ENCODE data around the gene NCOR2.
A peak's percentile ranks its signal among the peaks of the same experiment; 100 is the strongest.

The NCOR2 gene

DNA sequence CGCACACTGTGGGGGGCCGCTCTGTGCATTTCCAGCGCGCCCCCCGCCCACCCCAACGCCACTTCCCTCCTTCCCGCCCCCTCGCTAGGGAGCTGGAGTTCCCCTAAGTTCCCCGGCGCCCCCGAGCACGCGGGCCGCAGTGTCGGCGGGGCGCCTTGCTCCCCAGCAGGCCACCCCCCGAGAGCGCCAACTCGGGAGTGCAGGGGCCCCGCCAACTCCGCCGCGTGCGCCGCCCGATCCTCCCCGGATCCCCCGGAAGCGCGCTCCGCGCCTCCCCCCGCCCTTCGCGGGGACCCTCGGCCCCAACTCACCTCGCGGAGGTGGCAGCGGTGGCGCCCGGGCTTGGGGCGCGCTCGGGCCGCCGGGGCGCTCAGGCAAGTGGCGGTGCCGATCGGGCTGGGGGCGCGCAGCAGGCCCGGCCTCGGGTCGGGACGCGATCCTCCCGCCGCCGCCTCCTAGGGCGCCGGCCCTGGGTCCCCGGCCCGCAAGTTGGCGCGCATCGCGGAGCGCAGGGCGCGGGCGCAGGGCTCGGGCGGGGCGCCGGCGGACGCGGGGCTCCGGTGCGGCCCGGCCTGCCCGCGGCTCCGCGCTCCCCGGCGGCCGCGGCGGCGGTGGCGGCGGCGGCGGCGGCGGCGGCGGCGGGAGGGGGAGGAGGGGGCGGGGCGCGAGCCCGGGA, at the start of gene NCOR2:
TSS of gene NCOR2 (minus strand) at position 616 of the 676 bp plus-strand sequence. CDS start 72,361 bp downstream, outside the sequence.
- peak; percentile 39 for DNase-seq

DNA sequence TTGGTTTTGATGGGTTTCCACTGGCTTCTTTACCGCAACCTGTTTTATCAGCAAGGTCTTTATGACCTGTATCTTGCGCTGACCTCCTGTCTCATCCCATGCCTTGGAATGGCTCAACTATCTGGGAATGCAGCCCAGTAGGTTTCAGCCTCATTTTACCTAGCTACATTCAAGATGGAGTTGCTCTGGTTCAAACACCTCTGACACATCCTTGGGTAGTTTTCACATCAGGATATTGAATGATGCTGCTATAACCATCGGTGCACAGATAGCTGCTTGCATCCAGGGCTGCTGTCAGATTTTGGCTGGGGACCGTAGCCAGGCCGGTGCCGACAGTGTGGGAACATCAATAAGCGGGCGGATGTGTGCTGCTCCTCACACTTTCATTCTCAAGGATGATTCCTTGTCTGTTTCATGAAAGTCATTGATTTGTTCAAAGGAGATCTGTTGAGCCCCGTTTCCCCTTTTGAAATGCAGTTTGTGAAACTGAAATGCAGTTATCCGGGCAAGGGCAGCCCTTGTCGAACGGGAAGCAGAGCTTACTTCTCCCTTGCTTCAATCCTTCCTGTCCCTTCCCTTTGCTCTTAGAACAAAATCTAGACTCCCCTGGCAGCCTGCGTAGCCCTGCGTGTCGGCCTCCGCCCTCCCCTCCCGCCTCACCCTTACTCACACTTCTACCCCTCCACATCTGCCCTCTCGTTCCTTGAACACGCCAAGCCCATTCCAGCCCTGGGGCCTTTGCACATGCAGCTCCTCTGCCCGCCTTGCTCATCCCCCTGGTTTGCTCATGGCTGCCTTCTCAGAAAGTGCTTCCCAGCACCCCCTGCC, 49.2 kb upstream of the NCOR2 start:
- DNase-seq = no peak

DNA sequence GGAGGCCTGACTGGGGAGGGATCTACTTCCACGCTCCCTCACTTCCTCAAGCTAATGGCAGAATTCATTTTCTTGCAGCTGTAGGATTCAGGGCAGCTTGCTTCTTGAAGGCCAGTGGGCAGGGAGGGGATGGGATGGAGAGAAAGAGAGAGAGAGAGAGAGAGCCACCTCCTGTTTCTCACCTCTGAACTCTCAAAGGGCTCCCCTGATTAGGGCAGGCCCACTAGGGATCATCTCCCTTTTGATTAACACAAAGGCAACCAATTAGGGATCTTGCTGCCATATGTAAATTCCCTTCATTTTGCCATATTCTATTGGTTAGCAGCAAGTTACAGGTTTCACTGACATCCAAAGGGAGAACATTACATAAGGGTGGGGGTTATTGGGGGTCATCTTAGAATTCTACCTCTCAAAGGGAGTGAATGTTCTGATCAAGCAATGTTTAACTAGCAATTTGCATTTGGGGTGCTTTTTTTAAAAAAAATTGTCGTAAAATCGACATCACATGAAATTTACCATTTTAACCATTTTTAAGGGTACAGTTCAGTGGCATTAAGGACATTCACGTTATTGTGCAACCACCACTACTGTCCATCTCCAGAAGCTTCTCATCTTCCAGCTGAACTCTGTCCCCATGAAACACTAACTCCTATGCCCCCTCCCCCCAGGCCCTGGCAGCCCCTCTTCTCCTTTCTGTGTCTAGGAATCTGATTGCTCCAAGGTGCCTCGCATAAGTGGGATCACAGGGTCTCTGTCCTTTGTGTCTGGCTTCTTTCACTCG, 47.3 kb upstream of the NCOR2 start:
- no peak for DNase-seq

DNA sequence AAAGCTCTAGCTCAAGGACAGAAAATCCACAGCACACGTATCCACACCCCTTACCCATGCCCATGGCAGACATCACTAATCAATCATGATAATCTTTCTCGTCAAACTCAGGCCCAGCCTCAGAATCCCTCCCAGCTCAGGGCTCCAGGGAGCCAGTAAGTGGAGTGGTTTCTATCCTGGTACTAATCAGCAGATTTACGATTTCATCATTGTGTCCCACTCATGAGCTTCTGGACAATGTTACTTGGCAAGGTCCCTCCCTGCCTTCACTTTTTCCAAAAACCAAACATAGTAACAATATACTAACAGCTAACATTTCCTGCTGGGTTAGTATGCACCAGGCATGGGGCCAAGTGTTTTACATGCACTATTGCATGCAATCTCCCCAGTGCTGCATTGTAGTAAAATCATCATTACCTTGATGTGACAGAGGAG, 45.8 kb upstream of the NCOR2 start:
- DNase-seq = no peak

DNA sequence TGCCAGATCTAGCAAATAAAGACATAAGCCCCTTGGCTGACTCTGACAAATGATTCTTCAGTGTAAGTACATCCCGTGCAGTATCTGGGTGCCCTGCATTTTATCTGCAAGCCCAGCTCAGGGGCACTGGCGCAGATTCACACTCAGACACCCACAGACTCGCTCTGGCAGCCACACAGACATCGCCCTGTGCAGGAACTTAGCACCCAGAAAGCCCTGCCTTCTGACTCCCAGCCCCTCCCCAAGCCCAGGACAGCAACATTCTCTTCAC, 44.9 kb upstream of the NCOR2 start:
- no peak for DNase-seq

DNA sequence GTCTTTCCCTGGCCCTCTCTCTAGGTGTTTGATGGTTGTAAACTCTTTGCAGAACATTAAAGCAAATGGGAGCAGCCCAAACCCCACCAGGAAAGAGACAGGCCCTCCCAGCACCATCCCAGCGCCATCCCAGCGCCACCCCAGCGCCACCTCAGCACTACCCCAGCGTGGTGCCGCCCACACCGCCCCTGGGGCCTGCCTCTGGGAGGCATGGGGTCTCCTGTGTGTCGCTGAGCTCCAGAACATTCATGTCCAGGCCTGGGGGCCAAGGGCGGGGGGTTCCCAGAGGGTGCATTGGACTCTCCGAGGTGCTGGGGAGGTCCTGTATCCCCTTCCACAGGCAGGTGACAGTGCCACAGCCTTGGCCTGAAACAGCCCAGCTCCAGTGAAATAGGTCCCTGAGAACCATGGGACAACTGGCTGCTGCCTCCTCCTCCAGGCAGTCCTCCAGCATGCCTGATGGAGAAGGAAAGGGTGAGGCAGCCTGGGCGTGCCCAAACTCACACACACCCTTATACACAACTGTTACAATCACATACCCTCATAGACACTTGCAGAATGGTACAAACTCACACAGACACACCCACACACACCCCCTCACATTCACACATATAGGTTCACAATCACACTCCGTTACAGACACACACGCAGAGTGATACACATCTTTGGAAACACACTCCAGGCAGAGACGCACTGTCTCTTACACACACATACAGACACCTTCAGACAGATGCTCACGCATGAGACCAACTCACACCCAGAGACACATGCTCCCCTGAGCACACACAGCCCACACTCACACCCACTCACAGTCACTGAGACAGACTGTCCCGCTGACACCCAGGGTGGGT, 44.4 kb upstream of the NCOR2 start:
- DNase-seq = no peak

- no peak for DNase-seq
Observed at GRCh38 chr12:124610629-124611558, 43.5 kb upstream of the NCOR2 start.

GRCh38 chr12:124610021-124610612, 42.7 kb upstream of the NCOR2 start:
- no peak for DNase-seq

DNA sequence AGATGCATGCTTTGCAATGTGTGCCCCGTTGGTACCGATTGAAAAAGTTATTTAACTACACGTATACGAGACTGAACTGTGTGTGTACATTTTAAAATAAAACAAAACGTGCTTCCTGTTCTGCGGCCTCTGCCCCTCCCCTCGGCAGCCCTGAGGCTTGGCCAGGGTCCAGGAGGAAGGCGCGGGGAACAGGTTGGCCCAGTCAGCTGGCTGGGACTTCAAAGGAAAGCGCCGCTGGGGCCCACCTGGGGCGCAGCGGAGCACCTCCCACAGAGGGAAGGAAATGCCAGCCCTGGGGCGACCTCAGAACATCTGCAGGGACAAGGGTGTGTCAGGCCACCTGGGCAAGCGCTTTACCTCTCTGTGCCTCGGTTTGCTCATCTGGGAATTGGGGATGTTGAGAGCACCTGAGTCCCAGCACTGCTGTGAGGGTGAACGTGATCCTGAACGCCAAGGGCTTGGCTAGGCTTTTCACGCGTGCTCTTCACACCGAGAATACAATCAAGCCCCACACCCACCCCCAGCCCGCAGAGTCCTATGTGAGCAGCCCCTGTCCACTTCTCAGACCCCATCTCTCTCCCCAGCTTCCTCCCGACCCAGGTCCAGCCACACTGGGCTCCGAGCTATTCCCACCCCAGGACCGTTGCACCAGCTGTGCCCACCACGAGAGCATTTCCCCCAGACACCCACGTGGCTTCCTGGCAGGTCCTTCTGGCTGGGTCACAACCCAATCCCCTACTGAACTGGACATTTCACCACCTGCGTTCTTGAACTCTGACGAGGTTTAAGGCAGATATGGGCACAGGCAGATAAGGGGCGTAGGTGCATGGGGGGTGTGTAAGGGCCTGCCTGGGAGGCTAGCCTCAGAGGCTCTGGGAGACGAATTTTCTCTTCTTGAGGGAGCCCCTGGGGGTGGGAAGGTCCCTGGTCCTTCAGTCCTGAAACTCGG, 41.9 kb upstream of the NCOR2 start:
- peak; percentile 71 for DNase-seq

DNA sequence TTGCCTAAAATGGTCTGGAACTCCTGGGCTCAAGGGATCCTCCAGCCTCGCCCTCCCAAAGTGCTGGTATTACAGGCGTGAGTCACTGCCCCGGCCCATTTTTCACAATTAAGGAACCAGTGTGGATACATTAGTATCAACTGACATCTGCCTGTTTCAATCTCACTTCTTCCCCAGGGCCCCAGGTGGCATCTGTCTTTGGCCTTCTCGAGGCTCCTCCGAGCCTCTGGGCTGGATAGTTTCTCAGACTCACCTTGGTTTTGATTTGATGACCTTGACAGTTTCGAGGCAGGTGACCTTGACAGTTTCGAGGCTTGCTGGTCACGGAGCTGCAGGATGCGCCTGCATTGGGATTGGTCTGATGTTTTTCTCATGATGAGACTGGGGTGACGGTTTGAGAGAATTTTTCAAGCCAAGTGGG, 41.0 kb upstream of the NCOR2 start:
- DNase-seq = no peak

DNA sequence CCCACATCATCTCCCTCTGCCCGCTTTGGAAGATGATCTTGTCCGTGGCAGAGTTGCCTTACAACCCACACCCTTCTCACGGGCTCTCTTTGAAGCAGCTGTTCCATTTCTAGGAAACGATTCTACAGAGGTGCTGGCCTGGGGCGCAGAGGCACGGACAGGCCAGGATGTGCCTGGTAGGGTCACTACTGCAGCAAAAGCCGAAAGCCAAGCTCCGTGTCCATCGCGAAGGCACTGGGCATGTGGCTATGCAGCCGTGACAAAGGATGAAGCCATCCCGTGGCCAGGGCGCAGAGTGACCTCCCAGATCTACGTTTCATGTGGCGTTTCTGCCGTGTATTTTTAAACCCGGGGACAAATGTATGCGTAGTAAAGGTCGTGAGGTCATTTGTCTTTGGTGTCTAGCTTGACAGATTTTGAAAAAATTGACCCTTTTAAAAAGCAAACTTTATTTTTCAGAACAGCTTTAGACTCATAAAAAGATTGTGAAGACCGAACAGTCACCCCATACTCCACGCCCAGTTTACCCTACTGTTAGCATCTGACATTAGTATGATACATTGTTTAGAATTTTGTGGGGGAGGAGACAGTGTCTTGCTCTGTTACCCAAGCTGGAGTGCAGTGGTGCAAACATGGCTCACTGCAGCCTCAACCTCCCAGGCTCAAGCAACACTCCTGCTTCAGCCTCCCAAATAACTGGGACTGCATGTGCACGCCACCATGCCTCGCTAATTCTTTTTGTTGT, 40.4 kb upstream of the NCOR2 start:
- no peak for DNase-seq

GRCh38 chr12:124605883-124606774, 38.7 kb upstream of the NCOR2 start:
- no peak for DNase-seq

DNA sequence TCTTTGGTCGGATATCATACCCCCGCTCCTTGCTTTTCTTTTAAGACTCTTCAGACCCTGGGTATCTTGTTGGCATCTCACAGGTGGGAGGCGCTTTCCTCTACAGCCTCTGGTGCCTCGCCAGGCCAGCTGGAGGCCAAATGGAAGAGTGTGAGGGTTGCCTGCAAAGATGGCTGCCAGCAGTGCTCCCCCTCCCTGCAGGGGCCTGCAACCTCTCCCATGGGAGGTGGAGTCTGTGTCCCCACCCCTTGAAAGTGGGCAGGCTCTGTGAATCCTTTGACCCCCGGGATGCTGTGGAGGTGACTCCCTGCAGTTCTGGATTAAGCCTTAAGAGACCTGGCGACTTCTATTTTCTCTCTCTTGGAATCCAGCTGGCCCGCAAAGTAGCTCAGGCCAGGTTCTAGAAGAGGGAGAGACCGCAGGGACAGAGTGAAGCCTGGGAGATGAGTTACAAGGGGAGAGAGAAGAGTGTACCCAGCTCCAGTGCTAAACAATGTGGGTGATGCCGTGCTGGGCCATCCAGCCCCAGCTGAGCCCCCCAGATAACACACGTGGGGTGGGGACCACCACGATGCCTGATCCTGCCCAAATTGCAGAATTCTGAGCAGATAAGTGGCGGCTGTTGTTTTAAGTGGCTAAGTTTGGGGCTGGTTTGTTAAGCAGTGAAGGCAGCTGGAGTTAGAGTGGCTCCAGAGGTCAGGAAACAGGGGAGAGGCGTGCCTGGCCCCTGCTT, 37.9 kb upstream of the NCOR2 start:
- no peak for DNase-seq

DNA sequence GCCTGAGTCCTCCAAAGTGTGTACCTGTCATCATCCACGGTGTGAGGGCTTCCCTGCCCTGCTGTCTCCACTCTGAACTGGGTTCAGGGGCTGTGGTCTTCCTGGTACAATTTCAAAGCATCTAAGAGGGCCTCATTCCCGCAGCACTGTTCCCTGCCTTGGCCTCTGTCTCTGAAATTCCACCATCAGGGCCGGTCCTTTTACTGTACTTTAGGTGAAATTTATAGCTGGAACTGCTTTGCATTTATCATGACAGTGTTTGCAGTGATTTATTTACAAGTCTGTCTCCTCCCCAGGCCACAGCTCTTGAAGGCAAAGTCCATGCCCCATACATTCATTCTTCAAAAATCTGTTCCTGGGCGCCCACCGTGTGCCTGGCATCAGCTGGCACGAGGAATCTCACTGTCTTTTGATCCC, 36.9 kb upstream of the NCOR2 start:
- no peak for DNase-seq

GRCh38 chr12:124603831-124604251, 36.4 kb upstream of the NCOR2 start:
- no peak for DNase-seq

DNA sequence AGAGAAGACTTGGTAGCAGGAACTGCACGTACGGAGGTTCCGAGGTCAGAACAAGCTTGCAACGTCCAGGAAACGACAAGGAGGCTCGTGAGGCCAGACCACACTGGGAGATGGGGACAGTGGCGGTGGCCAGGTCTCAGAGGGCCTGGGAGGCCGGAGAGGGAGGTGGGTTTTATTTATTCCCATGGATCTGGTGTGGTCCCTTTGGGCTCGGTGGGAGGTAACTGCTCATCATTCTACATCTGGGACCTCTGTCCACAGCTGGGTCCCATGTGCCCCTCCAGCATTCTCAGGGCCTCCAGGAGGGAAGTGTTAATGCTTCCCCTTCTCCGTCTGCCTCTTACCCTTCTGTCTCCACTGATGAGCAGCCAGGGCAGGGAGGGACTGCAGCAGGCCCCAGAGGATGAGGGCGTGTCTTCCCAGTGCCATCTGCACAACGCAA, 35.7 kb upstream of the NCOR2 start:
- DNase-seq = no peak

DNA sequence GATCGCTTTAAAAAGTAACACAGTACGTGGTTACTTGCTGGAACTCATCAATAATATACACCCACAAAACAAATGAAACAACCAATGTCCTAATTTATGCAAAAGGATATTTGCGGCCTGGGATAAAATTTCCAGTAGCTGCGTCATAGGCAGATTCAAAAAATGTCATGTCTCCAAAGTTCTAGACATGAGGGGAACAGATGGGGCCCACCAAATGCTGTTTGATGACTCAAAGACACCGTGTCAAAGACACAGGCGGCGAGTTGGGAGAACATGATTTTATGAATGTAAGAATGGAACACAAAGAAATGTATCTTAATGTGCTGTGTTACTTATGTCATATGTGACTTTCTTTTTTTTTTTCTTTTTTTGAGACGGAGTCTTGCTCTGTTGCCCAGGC, 34.3 kb upstream of the NCOR2 start:
- DNase-seq = no peak

Measured in stimulated activated CD4-positive, alpha-beta T cell treated with anti-CD3 and anti-CD28 coated beads, Interleukin-1b, Interleukin-23, amount 100 ng/mL, for 48 hours (primary cell).